GM12878 (cell line): ENCODE data around the gene CSMD2. TPM values are rescaled to one million over a fixed set of nuclear protein-coding genes. Genes with fewer than 3 reads are reported as not detected.
"Not testable (repeated sequence)": the region's sequence is repeated elsewhere in the genome, so short reads cannot be mapped to it uniquely, and the experiment has no call there.

Source experiments
- ATAC-seq: fragments of 200-7000 bp; cut with Tn5 transposase; 3 replicates; pipeline ENCODE4 v1.9.1; 2020; ENCODE audit warnings: mild to moderate bottlenecking, moderate library complexity
- BruUV-seq: library from RNA; stranded (reverse); fragments of 400-500 nt; replicated peaks from 2 replicates; lab custom pipeline; 2021; lab: Mats Ljungman, UMichigan
- CTCF ChIA-PET: fragments of 300-600 bp; sonication (Branson Sonifier 250); formaldehyde crosslinking; extraction: SDS; loops from one replicate; lab custom pipeline; 2021; ENCODE audit warnings: inconsistent platforms; lab: Yijun Ruan, JAX
- POLR2A ChIA-PET: fragments of 350-600 bp; formaldehyde crosslinking; extraction: SDS; loops from one replicate; lab custom pipeline; 2021; ENCODE audit warnings: inconsistent platforms; lab: Charles Lee
- RAD21 ChIA-PET: fragments of 300-600 bp; sonication (Branson Sonifier 250); formaldehyde crosslinking; loops from one replicate; lab custom pipeline; 2023; ENCODE audit warnings: antibody characterized with exemption; ENCODE audit not compliant: unreplicated experiment; lab: Charles Lee
- SMC1A ChIA-PET: fragments of 300-600 bp; sonication (Branson Sonifier 250); formaldehyde crosslinking; loops from one replicate; lab custom pipeline; 2023; ENCODE audit not compliant: unreplicated experiment, uncharacterized antibody; lab: Charles Lee
- DNase-seq: peaks from one replicate; pipeline ENCODE4 v3.0.0-alpha.2; 2011; ENCODE audit warnings: low read depth, low spot score
- FAIRE-seq: peaks from 3 replicates; lab custom pipeline; 2011; peaks lifted over from hg19 to GRCh38; lab: Jason Lieb, UNC
- H2AFZ ChIP-seq: 2 replicates; pipeline ENCODE4 v1.6.0; 2011; ENCODE audit warnings: low read depth, low read length, control low read depth; ENCODE audit not compliant: control insufficient read depth
- H3K27ac ChIP-seq: 2 replicates; pipeline ENCODE4 v1.5.1; 2011; ENCODE audit warnings: control low read depth; ENCODE audit not compliant: control insufficient read depth, insufficient read depth
- H3K27me3 ChIP-seq, 2 experiments: replicated peaks in 1 of 2; 2 replicates each; pipeline versions ENCODE4 v1.6.0 to v1.6.1; 2011; ENCODE audit warnings: low read length in 1 of 2; ENCODE audit not compliant: control insufficient read depth in 2 of 2, insufficient read depth in 2 of 2
- H3K36me3 ChIP-seq, 2 experiments: 2 replicates each; pipeline ENCODE4 v1.5.1; 2011; ENCODE audit warnings: low read length in 1 of 2; ENCODE audit not compliant: control insufficient read depth in 2 of 2, insufficient read depth in 2 of 2
- H3K4me1 ChIP-seq: 2 replicates; pipeline ENCODE4 v1.6.1; 2011; ENCODE audit warnings: mild to moderate bottlenecking, low read length, moderate library complexity, mixed read lengths; ENCODE audit not compliant: control insufficient read depth, insufficient read depth
- H3K4me2 ChIP-seq: 2 replicates; pipeline ENCODE4 v1.6.0; 2011; ENCODE audit warnings: control low read depth; ENCODE audit not compliant: control insufficient read depth, insufficient read depth
- H3K4me3 ChIP-seq: fragments of 200-600 bp; sonication (generic); 2 replicates; pipeline ENCODE4 v1.5.1; 2016
- H3K79me2 ChIP-seq: 2 replicates; pipeline ENCODE4 v1.6.0; 2011; ENCODE audit warnings: low read length; ENCODE audit not compliant: control insufficient read depth, insufficient read depth
- H3K9ac ChIP-seq: 2 replicates; pipeline ENCODE4 v1.8.0; 2011; ENCODE audit warnings: low read length, control low read depth, mixed read lengths; ENCODE audit not compliant: control insufficient read depth, insufficient read depth
- H3K9me3 ChIP-seq: replicated peaks from 3 replicates; pipeline ENCODE4 v1.5.1; 2011; ENCODE audit warnings: mild to moderate bottlenecking, low read length; ENCODE audit not compliant: control insufficient read depth, insufficient read depth
- H4K20me1 ChIP-seq: 2 replicates; pipeline ENCODE4 v1.6.0; 2011; ENCODE audit not compliant: control insufficient read depth, insufficient read depth
- ATF7 ChIP-seq: fragments of 450-650 bp; IDR thresholded peaks from 2 replicates; pipeline ENCODE4 v1.6.1; 2016; ENCODE audit warnings: low read depth, mild to moderate bottlenecking
- BHLHE40 ChIP-seq, 2 experiments: fragments of 450-650 bp in 1 of 2; IDR thresholded peaks; 2 replicates each; pipeline ENCODE4 v1.6.1; 2011 to 2017; ENCODE audit warnings: low read depth in 2 of 2, borderline replicate concordance in 1 of 2, improper control_type of control experiment in 1 of 2, low read length in 1 of 2, mild to moderate bottlenecking in 1 of 2
- GABPA ChIP-seq: IDR thresholded peaks from 2 replicates; pipeline ENCODE4 v1.6.1; 2014; ENCODE audit warnings: antibody characterized with exemption, low read depth, mild to moderate bottlenecking, inconsistent platforms
- GATAD2B ChIP-seq: fragments of 450-650 bp; conservative IDR thresholded peaks from 2 replicates; pipeline ENCODE4 v1.6.1; 2017; ENCODE audit warnings: low read depth, mild to moderate bottlenecking, moderate library complexity
- HDAC2 ChIP-seq: fragments of 200-600 bp; sonication (generic); IDR thresholded peaks from 2 replicates; pipeline ENCODE4 v1.6.1; 2017
- KLF5 ChIP-seq: fragments of 450-650 bp; IDR thresholded peaks from 2 replicates; pipeline ENCODE4 v1.6.1; 2014; ENCODE audit warnings: mild to moderate bottlenecking; ENCODE audit not compliant: partially characterized antibody
- NR2C1 ChIP-seq: fragments of 450-650 bp; IDR thresholded peaks from 2 replicates; pipeline ENCODE4 v1.6.1; 2017; ENCODE audit warnings: antibody characterized with exemption, mild to moderate bottlenecking, moderate library complexity
- NRF1 ChIP-seq: conservative IDR thresholded peaks from 2 replicates; pipeline ENCODE4 v1.6.1; 2011; ENCODE audit warnings: mild to moderate bottlenecking, low read depth, low read length, improper control_type of control experiment
- SUZ12 ChIP-seq: fragments of 200-600 bp; sonication (generic); IDR thresholded peaks from one replicate; pipeline ENCODE4 v1.6.1; 2018; ENCODE audit warnings: antibody characterized with exemption, mild to moderate bottlenecking; ENCODE audit not compliant: unreplicated experiment
- ZNF24 ChIP-seq: fragments of 450-650 bp; IDR thresholded peaks from 2 replicates; pipeline ENCODE4 v1.6.1; 2017; ENCODE audit warnings: antibody characterized with exemption, mild to moderate bottlenecking
- ZNF622 ChIP-seq: fragments of 450-650 bp; IDR thresholded peaks from 2 replicates; pipeline ENCODE4 v1.6.1; 2017; ENCODE audit warnings: mild to moderate bottlenecking, inconsistent platforms
- WGBS: methylation state at CpG from one replicate; pipeline ENCODE4 v1.1.6; 2016; ENCODE audit warnings: low lambda C conversion rate; ENCODE audit not compliant: insufficient replicate concordance, insufficient coverage; ENCODE audit errors: missing lambda C conversion rate; 5-methylcytosine and 5-hydroxymethylcytosine counted together
- in situ Hi-C: fragments of 300-500 bp; cut with MboI; formaldehyde crosslinking; loops from 9 replicates; pipeline ENCODE4 v1.14.3; 2018; ENCODE audit warnings: mixed read lengths
- intact Hi-C: fragments of 100-400 bp; cut with micrococcal nuclease; formaldehyde crosslinking; loops from one replicate; pipeline ENCODE4 v1.14.2; 2022; ENCODE audit not compliant: unreplicated experiment
- polyA plus RNA-seq, 11 experiments: library from polyadenylated mRNA; depleted of rRNA in 4 of 11; unstranded in 6 of 11; stranded (reverse) in 5 of 11; fragments of >200 nt; fragmentation: Nextera tagmentation in 4 of 11; fragmentation: Illumina TruSeq in 1 of 11; extraction: Ambion mirVana in 4 of 11; extraction: Trizol in 1 of 11; gene quantifications; 1 replicate in 1 of 11; 2 replicates in 10 of 11; pipeline versions ENCODE4 v1.2.1 to v1.2.3, GENCODE V29; 2011 to 2016; ENCODE audit warnings: inconsistent platforms in 2 of 11, missing spikeins in 2 of 11, low read depth in 1 of 11
- total RNA-seq, 4 experiments: library from RNA; depleted of rRNA in 3 of 4; stranded (reverse); fragments of >200 nt in 3 of 4; fragmentation: Illumina TruSeq in 1 of 4; extraction: Trizol in 1 of 4; gene quantifications; 2 replicates each; pipeline versions ENCODE4 v1.2.1 to v1.2.3, GENCODE V29; 2013 to 2021
- TF ChIP-seq, protein P1 (sequence below): IDR thresholded peaks from 2 replicates; pipeline ENCODE4 v1.6.1; 2011; ENCODE audit warnings: borderline replicate concordance, low read depth, mild to moderate bottlenecking, moderate library complexity, low read length; ENCODE audit not compliant: insufficient read depth, poor library complexity, severe bottlenecking

The CSMD2 gene
- total and polyA plus RNA-seq, 10 of the 15 experiments (the other 5 are each of a cell fraction or from before 2014, with no cell fraction given), result under 0.01 TPM; not detected in 9

DNA sequence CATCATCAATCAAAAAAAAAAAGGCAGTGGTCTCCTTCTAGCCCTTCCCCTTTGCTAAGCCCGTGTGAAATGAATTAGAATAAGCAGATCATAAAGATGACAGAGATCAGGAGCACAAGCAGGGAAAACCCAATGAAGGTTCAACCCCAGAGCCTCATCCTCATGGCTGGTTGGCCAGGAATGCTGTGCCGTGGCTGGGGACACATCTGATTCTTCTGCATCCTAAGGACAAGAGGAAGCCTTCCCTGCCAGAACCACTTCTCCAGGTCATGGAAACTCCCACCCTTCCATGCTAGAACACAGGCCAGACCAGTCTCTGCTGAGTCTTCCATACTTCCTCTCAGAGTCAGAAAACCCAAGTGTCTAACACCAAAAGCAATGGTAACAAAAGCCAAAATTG lies 81.1 kb downstream of the CSMD2 start (continued):
- TF ChIP-seq NR2C1, result no peak
- no peak for TF ChIP-seq GATAD2B
- no peak for TF ChIP-seq ATF7
- no peak for TF ChIP-seq KLF5

DNA sequence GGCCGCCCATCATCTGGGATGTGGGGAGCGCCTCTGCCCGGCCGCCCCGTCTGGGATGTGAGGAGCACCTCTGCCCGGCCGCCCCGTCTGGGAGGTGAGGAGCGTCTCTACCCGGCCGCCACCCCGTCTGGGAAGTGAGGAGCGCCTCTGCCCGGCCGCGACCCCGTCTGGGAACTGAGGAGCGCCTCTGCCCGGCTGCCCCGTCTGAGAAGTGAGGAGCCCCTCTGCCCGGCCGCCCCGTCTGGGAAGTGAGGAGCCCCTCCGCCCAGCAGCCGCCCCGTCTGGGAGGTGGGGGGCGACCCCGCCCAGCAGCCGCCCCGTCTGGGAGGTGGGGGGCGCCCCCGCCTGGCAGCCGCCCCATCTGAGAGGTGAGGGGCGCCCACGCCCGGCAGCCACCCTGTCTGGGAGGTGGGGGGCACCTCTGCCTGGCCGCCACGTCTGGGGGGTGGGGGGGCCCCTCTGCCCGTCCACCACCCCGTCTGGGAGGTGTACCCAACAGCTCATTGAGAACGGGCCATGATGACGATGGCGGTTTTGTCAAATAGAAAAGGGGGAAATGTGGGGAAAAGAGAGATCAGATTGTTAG lies 82.9 kb downstream of the CSMD2 start:
- in situ Hi-C loops, H3K9me3 ChIP-seq, FAIRE-seq, intact Hi-C loops, H3K4me2 ChIP-seq, RAD21 ChIA-PET, H3K36me3 ChIP-seq, H2AFZ ChIP-seq, SMC1A ChIA-PET, ATAC-seq, DNase-seq, H3K4me3 ChIP-seq, H4K20me1 ChIP-seq, H3K4me1 ChIP-seq, H3K79me2 ChIP-seq, CTCF ChIA-PET, BruUV-seq, H3K9ac ChIP-seq, H3K27ac ChIP-seq, H3K27me3 ChIP-seq, POLR2A ChIA-PET: not testable (repeated sequence)
- WGBS, result 65% methylated on average over 32 of the region's 43 CpGs

DNA sequence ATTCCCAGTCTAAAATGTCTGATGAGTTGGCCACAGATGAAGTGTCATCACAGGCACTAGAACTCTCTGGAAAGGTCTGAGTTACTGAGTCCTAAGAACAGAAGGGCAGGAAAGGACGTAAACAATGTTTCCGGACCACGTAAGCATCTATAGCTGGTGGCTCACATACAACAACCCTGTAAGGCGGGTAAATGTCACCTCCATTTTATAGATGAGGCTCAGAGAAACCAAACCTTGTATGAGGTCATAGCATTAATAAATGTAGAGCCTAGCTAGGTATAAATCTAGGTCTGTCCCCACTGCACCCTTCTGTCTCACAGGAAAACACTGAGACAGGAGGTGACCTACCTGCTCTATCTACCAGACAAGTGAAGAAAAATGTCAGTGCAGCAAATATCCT lies 86.6 kb downstream of the CSMD2 start:
- H3K4me2 ChIP-seq, result no peak overlapping the region
- no peaks in the 10 kb centered on the region for H3K79me2 ChIP-seq
- no peak overlapping the region for H3K4me3 ChIP-seq
- H3K27ac ChIP-seq, result no peak overlapping the region
- ChIA-PET SMC1A (no interaction called here), RAD21 (no interaction called here), CTCF (no interaction called here), POLR2A (no interaction called here)
- no peaks in the 10 kb centered on the region for H3K9me3 ChIP-seq
- H3K9ac ChIP-seq, result no peak overlapping the region
- ATAC-seq (no peak), DNase-seq (no peak), FAIRE-seq (no peak)
- intact Hi-C loops (no loop called here), in situ Hi-C loops (no loop called here)
- H4K20me1 ChIP-seq, result no peaks in the 10 kb centered on the region
- H3K4me1 ChIP-seq, result no peaks in the 10 kb centered on the region
- no peak overlapping the region for H2AFZ ChIP-seq
- no peaks in the 10 kb centered on the region for H3K36me3 ChIP-seq
- H3K27me3 ChIP-seq, result no peaks in the 10 kb centered on the region
- WGBS, result 63% methylated on average over 4 of the region's 4 CpGs
- BruUV-seq, result no TSS peak
- TF ChIP-seq SUZ12 (no peak), ZNF24 (no peak), ZNF622 (no peak), HDAC2 (no peak), GABPA (no peak), NRF1 (no peak), BHLHE40 (IDR thresholded peaks at IDR 0.05; ENCODE audit: borderline replicate concordance in 1 of 2, low read depth in 2 of 2, low read length in 1 of 2) (no peak)
- TF ChIP-seq, protein P1, sequence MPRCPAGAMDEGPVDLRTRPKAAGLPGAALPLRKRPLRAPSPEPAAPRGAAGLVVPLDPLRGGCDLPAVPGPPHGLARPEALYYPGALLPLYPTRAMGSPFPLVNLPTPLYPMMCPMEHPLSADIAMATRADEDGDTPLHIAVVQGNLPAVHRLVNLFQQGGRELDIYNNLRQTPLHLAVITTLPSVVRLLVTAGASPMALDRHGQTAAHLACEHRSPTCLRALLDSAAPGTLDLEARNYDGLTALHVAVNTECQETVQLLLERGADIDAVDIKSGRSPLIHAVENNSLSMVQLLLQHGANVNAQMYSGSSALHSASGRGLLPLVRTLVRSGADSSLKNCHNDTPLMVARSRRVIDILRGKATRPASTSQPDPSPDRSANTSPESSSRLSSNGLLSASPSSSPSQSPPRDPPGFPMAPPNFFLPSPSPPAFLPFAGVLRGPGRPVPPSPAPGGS, result no peak
